Measurements from ENCODE around the gene ORC2.
A peak's percentile ranks its signal among the peaks of the same experiment; 100 is the strongest.
"Not testable (repeated sequence)": the region's sequence is repeated elsewhere in the genome, so short reads cannot be mapped to it uniquely, and the experiment has no call there.

Gene ORC2

GRCh38 chr2:200930947-200931626 lies 32.4 kb downstream of the ORC2 start:
- peak; percentile 81 for FAIRE-seq

GRCh38 chr2:200929334-200930249 lies 33.9 kb downstream of the ORC2 start:
- FAIRE-seq, result no peak

GRCh38 chr2:200922439-200922838 lies 41.0 kb downstream of the ORC2 start:
- no peak for FAIRE-seq

- no peak for FAIRE-seq
Measured at GRCh38 chr2:200913654-200914053, 49.8 kb downstream of the ORC2 start.

- no peak for FAIRE-seq
Measured at GRCh38 chr2:200909958-200910357, 53.5 kb downstream of the ORC2 start.

- peak; percentile 82 for FAIRE-seq
Measured at GRCh38 chr2:200905618-200906296, 57.7 kb downstream of the ORC2 start.

- peak; percentile 98 for FAIRE-seq
Measured at GRCh38 chr2:200901459-200902072, 61.9 kb downstream of the ORC2 start.

- FAIRE-seq, result no peak
Measured at GRCh38 chr2:200899482-200899881, 64.0 kb downstream of the ORC2 start.

- FAIRE-seq, result peak; percentile 98
Measured at GRCh38 chr2:200888704-200889625, 74.5 kb downstream of the ORC2 start, which contains the start of the genes NIF3L1 and PPIL3. NIF3L1 (plus strand) TSS chr2:200889371; CDS start chr2:200891944, 2,573 bp downstream. PPIL3 (minus strand) TSS chr2:200889077; CDS start chr2:200887615, 1,462 bp downstream.

- FAIRE-seq, result not testable (repeated sequence)
Measured at GRCh38 chr2:200881715-200882249, 81.7 kb downstream of the ORC2 start.

- peak; percentile 65 for FAIRE-seq
Measured at GRCh38 chr2:200878289-200878880, 85.1 kb downstream of the ORC2 start.

- no peak for FAIRE-seq
Measured at GRCh38 chr2:200877443-200877842, 86.0 kb downstream of the ORC2 start.

GRCh38 chr2:200873560-200873959 lies 89.9 kb downstream of the ORC2 start:
- FAIRE-seq, result no peak

GRCh38 chr2:200871151-200871550 lies 92.3 kb downstream of the ORC2 start:
- no peak for FAIRE-seq

- FAIRE-seq, result no peak
Measured at GRCh38 chr2:200869014-200869413, 94.4 kb downstream of the ORC2 start.

- FAIRE-seq, result no peak
Measured at GRCh38 chr2:200864176-200865034, 99.1 kb downstream of the ORC2 start, which contains the start of gene CLK1. CLK1 (minus strand) TSS chr2:200864658; CDS start chr2:200861862, 2,796 bp downstream.

GRCh38 chr2:200863782-200864175 lies 99.7 kb downstream of the ORC2 start:
- FAIRE-seq, result no peak

- FAIRE-seq, result no peak
Measured at GRCh38 chr2:200862532-200863000, 100.9 kb downstream of the ORC2 start.

GRCh38 chr2:200861617-200862155 lies 101.8 kb downstream of the ORC2 start:
- no peak for FAIRE-seq

Data from G401.6 (cell line).